ENCODE measurements around the gene SRSF12. TPM values are rescaled to one million over a fixed set of nuclear protein-coding genes. Genes with fewer than 3 reads are reported as not detected.

Gene SRSF12
- total RNA-seq (10 to 100 TPM; 12.1 to 28.2 TPM), polyA plus RNA-seq (ENCODE audit: insufficient read length in 2 of 2) (10 to 100 TPM; 26.7 to 27.8 TPM)
- long read RNA-seq, donor 1, partial matches to known transcripts: 8 of 19 reads
- long read RNA-seq, donor 1, other reads (novel, unspliced or antisense): 8 of 19 reads
- long read RNA-seq, donor 2, partial matches to known transcripts: 0 of 1 reads
- long read RNA-seq, donor 2, other reads (novel, unspliced or antisense): 0 of 1 reads
- long read RNA-seq, donor 3, partial matches to known transcripts: 0 of 1 reads
- long read RNA-seq, donor 3, other reads (novel, unspliced or antisense): 0 of 1 reads
- long read RNA-seq, donor 4, partial matches to known transcripts: 103 of 117 reads
- long read RNA-seq, donor 4, other reads (novel, unspliced or antisense): 12 of 117 reads

- peaks cover 15% of the 10 kb centered on the region for H3K4me1 ChIP-seq (ENCODE audit: control insufficient read depth, insufficient read depth, low read length)
- peak; percentile 36 to 87 (median 57) for DNase-seq (ENCODE audit: low read depth in 4 of 6, low spot score in 6 of 6)
- peak within 1 kb of the TSS; percentile 65 for H3K4me3 ChIP-seq (ENCODE audit: low read depth, low read length)
- peaks cover 3% of the 10 kb centered on the region for H3K36me3 ChIP-seq (ENCODE audit: control insufficient read depth, insufficient read depth, low read length)
- no peaks in the 10 kb centered on the region for H3K27me3 ChIP-seq (ENCODE audit: control insufficient read depth, insufficient read depth, low read length)
- WGBS (ENCODE audit: insufficient coverage): under 1% methylated on average over 101 of the region's 106 CpGs
- no peaks in the 10 kb centered on the region for H3K9me3 ChIP-seq (ENCODE audit: control insufficient read depth, insufficient read depth, low read length)
- no peak within 1 kb of the TSS for H3K27ac ChIP-seq (ENCODE audit: low read depth, low read length)
Observed at GRCh38 chr6:89117211-89118108, at the start of gene SRSF12. Gene SRSF12 (minus strand): TSS chr6:89118071. CDS start chr6:89117887, 184 bp downstream.

- WGBS (ENCODE audit: insufficient coverage): 80% methylated on average over 1 of the region's 4 CpGs
- peak in 1 of 6 donors; percentile 14 for DNase-seq (ENCODE audit: low read depth in 4 of 6, low spot score in 6 of 6)
- H3K9me3 ChIP-seq (ENCODE audit: control insufficient read depth, insufficient read depth, low read length): no peaks in the 10 kb centered on the region
Observed at GRCh38 chr6:89162047-89162371, 44.1 kb upstream of the SRSF12 start.

GRCh38 chr6:89161326-89162046 lies 43.6 kb upstream of the SRSF12 start:
- H3K4me3 ChIP-seq (ENCODE audit: low read depth, low read length): no peak overlapping the region
- no peaks in the 10 kb centered on the region for H3K4me1 ChIP-seq (ENCODE audit: control insufficient read depth, insufficient read depth, low read length)
- no peaks in the 10 kb centered on the region for H3K9me3 ChIP-seq (ENCODE audit: control insufficient read depth, insufficient read depth, low read length)
- no peaks in the 10 kb centered on the region for H3K27me3 ChIP-seq (ENCODE audit: control insufficient read depth, insufficient read depth, low read length)
- H3K27ac ChIP-seq (ENCODE audit: low read depth, low read length): no peak overlapping the region
- H3K36me3 ChIP-seq (ENCODE audit: control insufficient read depth, insufficient read depth, low read length): peaks cover 11% of the 10 kb centered on the region
- 76% methylated on average over 5 of the region's 7 CpGs for WGBS (ENCODE audit: insufficient coverage)
- DNase-seq (ENCODE audit: low read depth in 4 of 6, low spot score in 6 of 6): peak in 1 of 6 donors; percentile 14

More at GRCh38 chr6:89162047-89162371, 44.1 kb upstream of the SRSF12 start:
- H3K4me1 ChIP-seq (ENCODE audit: control insufficient read depth, insufficient read depth, low read length): no peaks in the 10 kb centered on the region
- H3K36me3 ChIP-seq (ENCODE audit: control insufficient read depth, insufficient read depth, low read length): peaks cover 11% of the 10 kb centered on the region
- H3K4me3 ChIP-seq (ENCODE audit: low read depth, low read length): no peak overlapping the region
- no peak overlapping the region for H3K27ac ChIP-seq (ENCODE audit: low read depth, low read length)
- no peaks in the 10 kb centered on the region for H3K27me3 ChIP-seq (ENCODE audit: control insufficient read depth, insufficient read depth, low read length)

GRCh38 chr6:89160331-89161092 lies 42.6 kb upstream of the SRSF12 start:
- DNase-seq (ENCODE audit: low read depth in 4 of 6, low spot score in 6 of 6): no peak
- Histone ChIP-seq H3K27me3 (ENCODE audit: control insufficient read depth, insufficient read depth, low read length) (no peaks in the 10 kb centered on the region), H3K27ac (ENCODE audit: low read depth, low read length) (no peak overlapping the region), H3K9me3 (ENCODE audit: control insufficient read depth, insufficient read depth, low read length) (no peaks in the 10 kb centered on the region), H3K4me3 (ENCODE audit: low read depth, low read length) (no peak overlapping the region), H3K36me3 (ENCODE audit: control insufficient read depth, insufficient read depth, low read length) (peaks cover 8% of the 10 kb centered on the region), H3K4me1 (ENCODE audit: control insufficient read depth, insufficient read depth, low read length) (no peaks in the 10 kb centered on the region)
- 100% methylated on average over 3 of the region's 4 CpGs for WGBS (ENCODE audit: insufficient coverage)

GRCh38 chr6:89154131-89154530 lies 36.3 kb upstream of the SRSF12 start:
- H3K9me3 ChIP-seq (ENCODE audit: control insufficient read depth, insufficient read depth, low read length): no peaks in the 10 kb centered on the region
- no peaks in the 10 kb centered on the region for H3K27me3 ChIP-seq (ENCODE audit: control insufficient read depth, insufficient read depth, low read length)
- H3K36me3 ChIP-seq (ENCODE audit: control insufficient read depth, insufficient read depth, low read length): peaks cover 3% of the 10 kb centered on the region
- no peak for DNase-seq (ENCODE audit: low read depth in 4 of 6, low spot score in 6 of 6)
- no peak overlapping the region for H3K27ac ChIP-seq (ENCODE audit: low read depth, low read length)
- H3K4me1 ChIP-seq (ENCODE audit: control insufficient read depth, insufficient read depth, low read length): no peaks in the 10 kb centered on the region
- no peak overlapping the region for H3K4me3 ChIP-seq (ENCODE audit: low read depth, low read length)
- WGBS (ENCODE audit: insufficient coverage): no CpG with 5 or more reads among the region's 1 CpG

- Histone ChIP-seq H3K27me3 (ENCODE audit: control insufficient read depth, insufficient read depth, low read length) (no peaks in the 10 kb centered on the region), H3K27ac (ENCODE audit: low read depth, low read length) (no peak overlapping the region), H3K4me3 (ENCODE audit: low read depth, low read length) (no peak overlapping the region), H3K9me3 (ENCODE audit: control insufficient read depth, insufficient read depth, low read length) (no peaks in the 10 kb centered on the region), H3K36me3 (ENCODE audit: control insufficient read depth, insufficient read depth, low read length) (no peaks in the 10 kb centered on the region), H3K4me1 (ENCODE audit: control insufficient read depth, insufficient read depth, low read length) (peaks cover 5% of the 10 kb centered on the region)
- no peak for DNase-seq (ENCODE audit: low read depth in 4 of 6, low spot score in 6 of 6)
- WGBS (ENCODE audit: insufficient coverage): 94% methylated on average over 10 of the region's 17 CpGs
Observed at GRCh38 chr6:89148016-89148750, 30.3 kb upstream of the SRSF12 start.

GRCh38 chr6:89146718-89147700 lies 29.1 kb upstream of the SRSF12 start:
- peak in 4 of 6 donors; percentile 4 to 60 (median 42) for DNase-seq (ENCODE audit: low read depth in 4 of 6, low spot score in 6 of 6)
- Histone ChIP-seq H3K36me3 (ENCODE audit: control insufficient read depth, insufficient read depth, low read length) (no peaks in the 10 kb centered on the region), H3K9me3 (ENCODE audit: control insufficient read depth, insufficient read depth, low read length) (no peaks in the 10 kb centered on the region), H3K4me3 (ENCODE audit: low read depth, low read length) (peak overlapping the region; percentile 62), H3K27me3 (ENCODE audit: control insufficient read depth, insufficient read depth, low read length) (no peaks in the 10 kb centered on the region), H3K4me1 (ENCODE audit: control insufficient read depth, insufficient read depth, low read length) (peaks cover 5% of the 10 kb centered on the region), H3K27ac (ENCODE audit: low read depth, low read length) (no peak overlapping the region)
- WGBS (ENCODE audit: insufficient coverage): 0% methylated on average over 9 of the region's 26 CpGs
